ENCODE measurements around the gene ZFPM1.

The ZFPM1 gene

DNA sequence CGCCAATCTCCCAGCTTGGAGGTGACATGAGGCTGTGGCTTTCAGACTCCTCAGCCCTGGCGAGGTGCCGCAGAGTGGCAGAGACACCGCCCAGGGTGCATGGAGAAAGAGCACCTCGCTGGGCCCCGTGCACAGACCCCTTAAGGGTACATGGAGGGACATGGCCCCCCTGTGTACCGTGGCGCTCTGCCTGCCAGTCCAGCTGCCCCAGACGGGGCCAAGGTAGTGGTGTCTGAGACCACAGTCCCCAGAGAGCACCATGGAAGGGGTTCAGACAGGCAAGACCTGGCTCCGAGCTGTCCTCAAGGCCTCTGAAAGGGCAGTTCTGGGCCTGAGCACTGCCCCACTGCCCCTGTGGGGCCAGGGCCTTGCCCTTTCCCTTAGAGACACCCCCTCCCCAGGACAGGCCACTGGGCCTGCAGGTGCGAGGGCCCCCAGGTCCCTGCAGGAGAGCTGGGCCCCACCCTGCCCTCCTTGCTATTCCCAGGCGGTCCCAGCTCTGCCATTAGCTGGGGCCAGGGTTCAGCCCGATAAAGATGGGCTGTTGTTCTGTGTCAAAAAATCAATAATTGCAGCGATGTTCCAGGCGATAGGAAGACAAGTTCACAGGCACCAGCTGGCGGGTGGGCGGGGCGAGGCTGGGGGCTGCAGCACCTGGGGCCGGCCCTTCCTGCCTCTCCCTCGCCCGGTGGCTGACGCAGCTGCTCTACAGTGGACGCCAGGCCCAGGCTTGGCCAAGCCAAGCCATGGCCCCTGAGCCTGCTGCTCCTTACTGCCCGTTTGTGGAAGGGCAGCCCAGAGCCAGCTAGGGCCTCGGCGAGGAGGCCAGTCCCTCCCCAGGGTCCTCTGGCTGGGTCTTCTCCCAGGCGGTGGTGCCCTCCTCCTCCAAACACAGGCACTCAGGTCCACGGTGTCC lies 51.7 kb downstream of the ZFPM1 start:
- H3K9me3 ChIP-seq (ENCODE audit: control insufficient read depth, low read length), result no peaks in the 10 kb centered on the region

GRCh38 chr16:88505405-88506082 lies 52.5 kb downstream of the ZFPM1 start:
- Histone ChIP-seq H3K4me2 (ENCODE audit: low read length) (no peak overlapping the region), H3K27ac (no peak overlapping the region), H3K9me3 (ENCODE audit: control insufficient read depth, low read length) (no peaks in the 10 kb centered on the region), H3K4me1 (peaks cover 10% of the 10 kb centered on the region), H3K36me3 (ENCODE audit: control insufficient read depth, insufficient read depth, low read length) (no peaks in the 10 kb centered on the region), H3K79me2 (no peaks in the 10 kb centered on the region), H3K4me3 (ENCODE audit: low read depth, low read length) (no peak overlapping the region), H3K27me3 (ENCODE audit: control insufficient read depth, insufficient read depth, low read length) (no peaks in the 10 kb centered on the region), H3K9ac (no peak overlapping the region), H2AFZ (no peak overlapping the region)
- TF ChIP-seq, protein P1, sequence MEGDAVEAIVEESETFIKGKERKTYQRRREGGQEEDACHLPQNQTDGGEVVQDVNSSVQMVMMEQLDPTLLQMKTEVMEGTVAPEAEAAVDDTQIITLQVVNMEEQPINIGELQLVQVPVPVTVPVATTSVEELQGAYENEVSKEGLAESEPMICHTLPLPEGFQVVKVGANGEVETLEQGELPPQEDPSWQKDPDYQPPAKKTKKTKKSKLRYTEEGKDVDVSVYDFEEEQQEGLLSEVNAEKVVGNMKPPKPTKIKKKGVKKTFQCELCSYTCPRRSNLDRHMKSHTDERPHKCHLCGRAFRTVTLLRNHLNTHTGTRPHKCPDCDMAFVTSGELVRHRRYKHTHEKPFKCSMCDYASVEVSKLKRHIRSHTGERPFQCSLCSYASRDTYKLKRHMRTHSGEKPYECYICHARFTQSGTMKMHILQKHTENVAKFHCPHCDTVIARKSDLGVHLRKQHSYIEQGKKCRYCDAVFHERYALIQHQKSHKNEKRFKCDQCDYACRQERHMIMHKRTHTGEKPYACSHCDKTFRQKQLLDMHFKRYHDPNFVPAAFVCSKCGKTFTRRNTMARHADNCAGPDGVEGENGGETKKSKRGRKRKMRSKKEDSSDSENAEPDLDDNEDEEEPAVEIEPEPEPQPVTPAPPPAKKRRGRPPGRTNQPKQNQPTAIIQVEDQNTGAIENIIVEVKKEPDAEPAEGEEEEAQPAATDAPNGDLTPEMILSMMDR (IDR thresholded peaks at IDR 0.05), result peak; percentile 75

More for the DNA sequence above, 51.7 kb downstream of the ZFPM1 start:
- Histone ChIP-seq H3K36me3 (ENCODE audit: control insufficient read depth, insufficient read depth, low read length) (no peaks in the 10 kb centered on the region), H2AFZ (no peak overlapping the region), H3K27ac (no peak overlapping the region), H3K27me3 (ENCODE audit: control insufficient read depth, insufficient read depth, low read length) (no peaks in the 10 kb centered on the region), H3K4me2 (ENCODE audit: low read length) (no peak overlapping the region), H3K79me2 (no peaks in the 10 kb centered on the region), H3K9ac (no peak overlapping the region), H3K4me3 (ENCODE audit: low read depth, low read length) (no peak overlapping the region), H3K4me1 (peaks cover 10% of the 10 kb centered on the region)
- TF ChIP-seq, protein P1 (IDR thresholded peaks at IDR 0.05), result no peak

- H3K9ac ChIP-seq, result no peak overlapping the region
- TF ChIP-seq, protein P1 (IDR thresholded peaks at IDR 0.05), result no peak
- H2AFZ ChIP-seq, result no peak overlapping the region
- H3K4me1 ChIP-seq, result peaks cover 10% of the 10 kb centered on the region
- H3K4me3 ChIP-seq (ENCODE audit: low read depth, low read length), result no peak overlapping the region
- no peak overlapping the region for H3K27ac ChIP-seq
- no peaks in the 10 kb centered on the region for H3K36me3 ChIP-seq (ENCODE audit: control insufficient read depth, insufficient read depth, low read length)
- H3K4me2 ChIP-seq (ENCODE audit: low read length), result no peak overlapping the region
- no peaks in the 10 kb centered on the region for H3K9me3 ChIP-seq (ENCODE audit: control insufficient read depth, low read length)
- no peaks in the 10 kb centered on the region for H3K79me2 ChIP-seq
- H3K27me3 ChIP-seq (ENCODE audit: control insufficient read depth, insufficient read depth, low read length), result no peaks in the 10 kb centered on the region
Measured at GRCh38 chr16:88506723-88507122, 53.6 kb downstream of the ZFPM1 start.

DNA sequence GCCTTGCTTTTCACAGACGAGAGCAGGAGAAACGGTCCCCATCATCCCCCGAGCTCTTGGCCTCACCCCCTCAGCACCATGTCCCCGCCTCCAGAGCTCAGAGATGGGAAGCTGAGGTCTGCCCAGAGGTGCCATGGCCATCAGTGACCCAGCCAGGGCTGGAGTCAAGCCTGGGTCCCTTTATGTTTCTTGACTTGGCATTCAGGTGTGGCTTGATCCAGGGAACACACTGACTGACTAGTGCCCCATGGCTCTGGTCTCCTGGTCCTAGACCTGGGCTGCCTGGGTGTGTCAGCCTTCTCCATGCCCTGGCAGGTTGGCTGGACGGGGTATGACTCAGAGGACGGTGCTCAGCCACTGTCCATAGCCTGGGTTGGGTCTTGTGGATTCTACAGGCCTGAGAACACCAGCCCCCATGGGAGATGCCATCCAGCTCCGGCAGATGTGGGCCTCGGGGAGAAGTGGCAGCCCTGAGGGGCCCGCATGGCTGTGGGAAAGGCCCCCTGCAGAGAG lies 54.2 kb downstream of the ZFPM1 start:
- no peak overlapping the region for H3K4me2 ChIP-seq (ENCODE audit: low read length)
- H3K27ac ChIP-seq, result no peak overlapping the region
- H3K79me2 ChIP-seq, result no peaks in the 10 kb centered on the region
- H3K4me1 ChIP-seq, result peaks cover 10% of the 10 kb centered on the region
- H3K27me3 ChIP-seq (ENCODE audit: control insufficient read depth, insufficient read depth, low read length), result no peaks in the 10 kb centered on the region
- H3K36me3 ChIP-seq (ENCODE audit: control insufficient read depth, insufficient read depth, low read length), result no peaks in the 10 kb centered on the region
- no peak overlapping the region for H3K4me3 ChIP-seq (ENCODE audit: low read depth, low read length)
- TF ChIP-seq, protein P1 (IDR thresholded peaks at IDR 0.05), result no peak
- no peak overlapping the region for H3K9ac ChIP-seq
- H2AFZ ChIP-seq, result no peak overlapping the region
- no peaks in the 10 kb centered on the region for H3K9me3 ChIP-seq (ENCODE audit: control insufficient read depth, low read length)

Measured in parathyroid adenoma (tissue), 2 donors.